NOMO-1 (cell line): ENCODE results near the gene MCF2L2.

Source experiments
- DNase-seq, 2 experiments: peaks; one replicate each; lab custom pipeline; 2025; ENCODE audit not compliant: unreplicated experiment in 2 of 2; lab: John Stamatoyannopoulos, UW

The MCF2L2 gene

GRCh38 chr3:183300996-183301562 is 127.3 kb downstream of the MCF2L2 start:
- no peak for DNase-seq

DNA sequence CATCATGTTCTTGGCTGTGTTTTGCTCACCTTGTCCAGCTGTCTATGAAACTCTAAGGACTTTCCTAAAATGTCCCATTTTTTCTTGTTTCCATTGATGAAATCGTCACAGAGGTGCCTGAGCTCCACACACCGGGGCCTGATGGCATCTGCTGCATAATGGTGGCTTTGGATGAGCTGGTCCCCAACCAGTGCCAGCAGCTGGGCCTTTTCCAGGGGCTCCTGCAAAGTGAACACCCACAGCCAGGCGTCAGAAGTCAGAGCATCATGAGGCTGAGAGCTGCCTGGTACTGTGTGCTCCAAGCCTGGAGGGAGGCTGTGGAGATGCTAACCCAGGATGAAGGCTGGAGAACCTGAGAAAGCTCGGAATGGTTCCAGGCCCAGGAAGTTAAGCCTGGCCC is 128.4 kb downstream of the MCF2L2 start:
- DNase-seq: no peak

DNA sequence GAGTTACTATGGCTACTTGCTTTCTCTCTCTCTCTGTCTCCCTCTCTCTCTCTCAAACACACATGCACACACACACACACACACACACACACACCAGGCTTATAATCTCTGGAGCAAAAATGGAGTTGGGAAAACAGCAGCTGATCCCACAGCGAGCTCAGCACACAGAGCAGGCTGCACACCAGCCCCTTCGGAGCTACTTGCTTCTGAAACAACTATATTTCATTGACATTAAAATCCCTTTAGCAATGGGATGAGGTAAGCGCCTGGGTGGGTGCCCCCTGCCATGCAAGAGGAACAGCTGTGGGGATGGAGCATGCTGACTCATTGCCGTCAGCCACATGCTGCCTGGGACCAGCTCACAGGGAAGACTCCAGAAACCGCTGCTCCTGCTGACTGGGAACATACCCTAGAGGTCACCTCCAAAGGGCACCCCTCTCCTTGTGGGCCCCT is 129.7 kb downstream of the MCF2L2 start:
- peak; percentile 85 to 86 for DNase-seq

DNA sequence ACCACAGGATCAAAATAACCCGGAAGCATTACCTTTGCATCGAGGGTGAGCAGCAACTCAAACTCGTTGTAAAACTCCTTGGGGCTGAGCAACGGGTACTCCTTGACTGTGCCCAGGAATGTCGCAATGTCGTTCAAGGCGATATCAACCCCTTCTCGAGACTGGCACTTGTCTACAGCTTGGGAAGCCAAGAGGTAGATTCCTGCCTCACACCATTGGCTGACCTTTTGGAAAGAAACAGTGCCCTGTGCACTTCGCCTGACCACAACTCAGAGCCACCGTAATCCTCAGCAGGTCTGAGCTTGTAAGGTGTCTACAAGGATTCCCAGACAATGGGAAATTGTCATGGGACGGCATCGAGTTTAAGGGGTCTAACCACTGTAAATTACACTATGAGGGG is 131.5 kb downstream of the MCF2L2 start:
- DNase-seq: no peak

DNA sequence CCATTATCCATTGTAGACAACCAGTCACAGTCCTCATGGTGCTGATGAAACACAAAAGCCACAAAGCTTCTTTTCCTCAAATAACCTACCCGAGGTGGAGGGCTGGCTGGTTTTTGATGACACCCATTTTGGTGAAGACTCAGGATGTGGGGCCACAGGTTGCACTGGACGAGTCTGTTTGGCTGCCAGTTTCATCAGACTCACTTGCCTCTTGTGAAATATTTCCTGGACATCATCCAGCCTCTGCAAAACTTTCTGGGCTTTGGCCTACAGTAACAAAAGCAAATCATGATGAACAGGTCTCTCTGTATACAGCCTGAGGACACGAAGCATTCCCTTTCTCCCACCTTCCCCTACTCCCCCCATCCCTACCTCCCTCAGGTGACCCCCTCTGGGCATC is 133.2 kb downstream of the MCF2L2 start:
- peak; percentile 93 to 96 for DNase-seq

DNA sequence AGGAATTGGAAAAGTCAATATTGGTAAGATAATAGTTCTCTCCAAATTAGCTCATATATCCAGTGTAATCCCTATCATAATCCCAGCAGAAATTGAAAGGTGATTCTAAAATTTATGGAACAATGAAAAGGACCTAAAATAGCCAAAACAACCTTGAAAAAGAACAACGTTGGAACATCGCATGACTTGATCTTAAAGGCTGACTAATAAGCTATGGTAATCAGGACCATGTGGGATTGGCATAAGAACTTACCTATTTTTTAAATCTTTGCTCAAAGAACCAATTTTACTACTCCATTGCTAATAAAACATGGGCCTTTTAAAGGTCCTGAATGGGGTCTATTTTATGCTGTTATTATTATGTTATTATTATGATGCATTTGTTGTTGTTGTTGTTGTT is 134.5 kb downstream of the MCF2L2 start:
- DNase-seq: no peak

DNA sequence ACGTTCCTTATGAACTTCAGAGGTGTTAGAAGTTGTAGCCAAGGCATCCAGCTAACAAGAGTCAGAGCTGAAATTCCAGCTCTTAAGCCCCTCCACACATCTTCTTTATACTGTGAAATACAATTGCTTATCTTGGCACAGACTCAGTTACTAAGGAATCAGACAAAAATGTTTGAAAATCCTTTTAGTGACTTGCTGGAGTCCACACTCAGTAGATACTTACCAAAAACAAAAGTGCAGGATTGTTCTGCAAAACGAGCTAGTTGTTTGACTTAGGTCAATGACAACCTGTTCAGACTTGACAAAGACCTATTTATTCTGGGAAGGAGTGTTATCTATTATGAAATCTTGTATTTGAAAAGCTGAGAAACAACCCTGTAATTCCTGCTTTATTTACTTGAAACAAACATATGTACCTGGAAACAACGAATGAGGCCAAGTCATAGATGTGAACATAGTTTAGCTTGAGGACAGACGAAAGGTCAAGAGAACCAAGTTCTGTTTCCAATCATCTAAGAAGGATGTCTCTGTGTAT is 136.9 kb downstream of the MCF2L2 start:
- DNase-seq: no peak

DNA sequence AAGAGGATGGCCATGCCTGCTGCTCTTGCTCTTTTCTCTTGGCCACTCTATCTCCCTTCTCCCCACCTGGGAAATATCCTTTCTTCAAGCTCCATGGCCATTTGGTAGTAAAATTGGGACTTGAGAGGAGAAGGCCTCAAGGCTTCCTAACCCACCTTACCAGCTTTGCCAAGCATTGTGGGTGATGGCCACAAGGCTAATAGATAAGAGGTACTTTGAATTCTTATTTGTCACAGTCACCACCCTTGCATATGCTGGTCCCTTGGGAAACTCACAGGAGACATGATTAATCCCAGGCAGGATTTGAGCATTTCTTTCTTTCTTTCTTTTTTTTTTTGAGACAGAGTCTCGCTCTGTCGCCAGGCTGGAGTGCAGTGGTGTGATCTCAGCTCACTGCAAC is 138.2 kb downstream of the MCF2L2 start:
- DNase-seq: no peak

GRCh38 chr3:183288117-183288516 is 140.3 kb downstream of the MCF2L2 start:
- DNase-seq: no peak

GRCh38 chr3:183287301-183287971 is 141.0 kb downstream of the MCF2L2 start:
- DNase-seq: peak in 1 of 2 experiments; percentile 24

- peak; percentile 74 to 89 for DNase-seq
Observed at GRCh38 chr3:183285828-183286457, 142.5 kb downstream of the MCF2L2 start.

GRCh38 chr3:183285318-183285717 is 143.1 kb downstream of the MCF2L2 start:
- no peak for DNase-seq

- no peak for DNase-seq
Observed at GRCh38 chr3:183284570-183284969, 143.8 kb downstream of the MCF2L2 start.

GRCh38 chr3:183283886-183284285 is 144.5 kb downstream of the MCF2L2 start:
- no peak for DNase-seq

DNA sequence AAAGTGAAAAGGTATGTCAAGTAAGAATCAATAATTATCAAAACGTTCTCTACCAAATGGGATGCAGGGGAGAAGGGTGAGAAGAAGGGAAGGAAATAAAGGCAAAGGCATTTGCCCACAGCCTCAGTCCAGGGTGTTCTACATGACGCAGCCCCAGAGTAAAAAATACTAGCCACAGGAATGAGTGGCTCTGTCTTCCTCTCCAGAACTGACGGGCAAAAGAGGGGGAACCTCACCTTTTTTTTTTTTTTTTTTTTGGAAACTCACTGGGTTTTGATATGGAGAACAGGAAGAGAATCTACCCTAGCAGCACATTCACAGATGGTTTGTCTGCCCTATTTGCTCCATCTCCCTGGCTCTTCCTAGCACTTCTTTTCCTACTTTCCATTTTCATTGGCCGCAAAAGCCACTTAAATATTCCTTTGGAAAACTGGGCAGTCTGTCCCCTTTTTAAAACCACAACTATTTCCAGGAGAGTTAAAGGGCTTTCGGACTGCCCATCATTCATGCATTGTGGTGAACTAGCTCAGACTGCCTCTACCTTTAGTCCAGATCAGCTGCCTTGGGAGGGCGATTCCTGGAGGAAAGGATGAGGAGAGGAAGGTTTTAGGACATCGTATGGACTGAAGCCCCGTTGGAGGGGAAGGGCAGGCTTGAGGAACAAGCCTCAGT is 147.2 kb downstream of the MCF2L2 start:
- no peak for DNase-seq

DNA sequence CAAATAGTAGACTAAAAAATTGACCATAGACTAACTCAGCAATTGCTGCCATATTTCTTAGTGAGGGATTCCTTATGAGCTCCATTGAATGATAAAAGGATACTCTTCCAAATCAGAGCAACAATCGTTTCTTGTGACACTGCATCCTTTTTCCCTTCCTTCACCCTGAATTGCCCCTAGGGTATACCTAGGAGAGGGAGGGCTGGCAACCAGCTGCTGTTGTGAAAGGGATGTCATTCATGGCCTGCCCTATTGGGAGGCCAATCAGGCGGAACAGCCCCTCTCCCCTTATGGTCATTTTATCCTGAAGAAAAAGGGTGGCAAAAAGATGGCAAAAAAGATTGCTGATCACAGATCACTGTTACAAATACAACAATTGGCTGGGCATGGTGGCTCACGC is 149.0 kb downstream of the MCF2L2 start:
- no peak for DNase-seq

DNA sequence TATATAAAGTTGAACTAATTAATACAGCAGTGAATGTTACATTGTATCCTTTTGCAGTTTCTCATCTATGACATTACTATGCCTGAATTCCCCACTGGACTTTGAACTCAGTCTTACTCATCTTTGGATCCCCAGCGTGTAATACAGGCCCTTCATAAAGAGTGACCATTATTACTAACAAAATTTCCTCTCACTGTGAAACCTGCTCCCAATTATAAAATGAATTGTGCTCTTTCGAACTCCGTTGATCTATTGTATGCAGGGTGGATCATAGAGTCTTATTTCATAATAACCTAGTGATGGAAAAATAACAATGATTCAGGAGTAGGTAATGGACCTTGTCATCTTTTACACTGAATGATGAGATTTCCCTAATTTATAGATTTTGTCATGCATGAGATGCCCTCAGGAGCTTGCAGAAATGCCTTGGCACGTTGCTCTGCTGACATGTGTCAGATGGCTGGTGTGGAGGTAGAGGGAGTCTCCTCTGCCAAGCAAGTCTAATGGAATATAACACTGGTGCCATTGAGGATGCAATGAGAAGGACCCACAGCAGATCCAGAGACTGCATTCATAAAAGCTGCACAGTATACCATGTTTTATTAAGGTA is 149.8 kb downstream of the MCF2L2 start:
- no peak for DNase-seq

DNA sequence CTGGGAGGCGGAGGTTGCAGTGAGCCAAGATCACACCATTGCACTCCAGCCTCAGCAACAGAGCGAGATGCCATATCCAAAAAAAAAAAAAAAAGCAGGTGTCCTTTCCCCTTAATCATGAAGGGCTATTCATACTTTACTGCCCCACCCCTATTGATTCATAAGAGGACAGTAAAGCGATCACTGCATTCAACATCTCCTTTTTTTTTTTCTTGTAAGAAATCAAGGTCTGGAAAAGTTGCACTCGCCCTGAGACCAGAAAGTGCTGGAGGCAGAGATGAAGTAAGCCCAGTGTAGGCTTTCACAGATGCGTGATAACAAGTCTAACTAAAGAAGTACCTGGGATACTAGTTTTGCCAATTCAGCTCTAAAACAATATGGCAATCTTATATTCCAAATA is 151.2 kb downstream of the MCF2L2 start:
- DNase-seq: no peak

DNA sequence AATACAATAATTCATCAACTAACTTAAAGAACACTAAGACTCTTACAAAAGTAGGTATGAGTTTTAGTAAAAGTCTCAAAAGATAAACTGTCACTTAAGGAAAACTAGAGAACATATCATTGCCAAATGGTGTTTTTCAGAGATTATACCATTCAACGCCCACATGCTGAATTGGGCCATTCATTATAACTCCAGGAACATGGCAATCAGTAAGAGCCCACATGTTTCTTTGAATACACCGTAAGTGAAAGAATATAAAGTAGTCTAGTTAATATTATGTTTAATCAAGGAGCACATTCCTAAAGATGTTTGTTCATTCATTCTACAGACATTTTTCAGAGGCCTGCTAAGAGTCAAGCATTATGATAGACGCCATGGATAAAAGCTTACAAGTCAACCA is 152.5 kb downstream of the MCF2L2 start:
- DNase-seq: no peak

GRCh38 chr3:183275418-183275817 is 153.0 kb downstream of the MCF2L2 start:
- DNase-seq: peak; percentile 45 to 73

DNA sequence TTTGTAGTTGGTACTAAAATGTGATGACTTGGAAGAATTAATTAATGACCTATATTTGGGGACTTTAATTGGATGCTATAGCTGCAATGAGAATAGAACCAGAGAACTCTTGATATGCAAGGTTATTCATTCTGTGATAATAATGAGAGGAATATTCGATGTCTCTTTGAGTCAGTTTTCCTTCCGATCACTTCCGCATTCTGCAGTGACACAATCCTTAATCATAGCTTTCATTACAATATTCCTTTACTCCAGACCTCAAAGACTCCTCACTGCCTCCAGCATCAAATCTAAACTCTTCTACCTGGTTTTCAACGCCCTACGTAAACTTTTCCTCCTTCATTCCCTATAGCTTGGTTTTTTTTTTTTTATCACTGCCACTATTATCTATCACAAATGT is 153.8 kb downstream of the MCF2L2 start:
- DNase-seq: peak in 1 of 2 experiments; percentile 23
